ENCODE measurements around the gene ANKRA2. TPM values are rescaled to one million over a fixed set of nuclear protein-coding genes. Genes with fewer than 3 reads are reported as not detected.

ANKRA2 gene
- total and polyA plus RNA-seq, 8 donors: 6.9 to 20.4 (median 10.3) TPM

- intact Hi-C loops (cut with DNase I): no loop called here
- Histone ChIP-seq H3K9me3 (no peaks in the 10 kb centered on the region), H3K27me3 (no peaks in the 10 kb centered on the region), H3K4me1 (no peaks in the 10 kb centered on the region), H3K27ac (no peak overlapping the region), H3K4me3 (no peak overlapping the region), H3K36me3 (no peaks in the 10 kb centered on the region)
- TF ChIP-seq CTCF (IDR thresholded peaks at IDR 0.05): peak in 2 of 4 donors; percentile 32 to 38
- DNase-seq (peak in 1 of 6 donors; percentile 24), FAIRE-seq (no peak), ATAC-seq (peak in 3 of 4 donors; percentile 40 to 78 (median 75))
Observed at GRCh38 chr5:73596705-73597328, 31.4 kb upstream of the ANKRA2 start.

- no peak overlapping the region for H3K4me3 ChIP-seq
- 52 to 61% methylated on average over 1 of the region's 1 CpG for WGBS, 2 donors
- H3K36me3 ChIP-seq: no peaks in the 10 kb centered on the region
- H3K27ac ChIP-seq: no peak overlapping the region
- no peaks in the 10 kb centered on the region for H3K27me3 ChIP-seq
- DNase-seq (no peak), ATAC-seq (no peak), FAIRE-seq (no peak)
- intact Hi-C loops (cut with DNase I): loop anchor here in 1 of 3 donors (5.0 kb wide), 1 partner anchor 200 kb away; no protein-coding TSS in a partner anchor
- H3K4me1 ChIP-seq: no peaks in the 10 kb centered on the region
- H3K9me3 ChIP-seq: no peaks in the 10 kb centered on the region
- TF ChIP-seq CTCF (IDR thresholded peaks at IDR 0.05): no peak
Observed at GRCh38 chr5:73592551-73592950, 27.1 kb upstream of the ANKRA2 start.

GRCh38 chr5:73591698-73592501, 26.5 kb upstream of the ANKRA2 start:
- WGBS, 2 donors: 43 to 56% methylated on average over 4 of the region's 4 CpGs
- intact Hi-C loops (cut with DNase I): loop anchor here in 1 of 3 donors (5.0 kb wide), 1 partner anchor 200 kb away; no protein-coding TSS in a partner anchor
- FAIRE-seq: no peak

GRCh38 chr5:73591102-73591695, 25.8 kb upstream of the ANKRA2 start:
- intact Hi-C loops (cut with DNase I): loop anchor here in 1 of 3 donors (5.0 kb wide), 1 partner anchor 201 kb away; no protein-coding TSS in a partner anchor
- ATAC-seq (peak; percentile 80 to 98 (median 96)), FAIRE-seq (peak; percentile 57), DNase-seq (peak in 3 of 6 donors; percentile 43 to 70 (median 44))
- Histone ChIP-seq H3K27me3 (no peaks in the 10 kb centered on the region), H3K4me1 (no peaks in the 10 kb centered on the region), H3K36me3 (no peaks in the 10 kb centered on the region), H3K27ac (no peak overlapping the region), H3K9me3 (no peaks in the 10 kb centered on the region), H3K4me3 (no peak overlapping the region)
- 53 to 62% methylated on average over 4 of the region's 4 CpGs for WGBS, 2 donors
- TF ChIP-seq CTCF (IDR thresholded peaks at IDR 0.05): peak; percentile 51 to 87 (median 78)

More at GRCh38 chr5:73591698-73592501, 26.5 kb upstream of the ANKRA2 start:
- no peaks in the 10 kb centered on the region for H3K4me1 ChIP-seq
- ATAC-seq: peak in 3 of 4 donors; percentile 21 to 36 (median 22)
- no peak for DNase-seq
- H3K4me3 ChIP-seq: no peak overlapping the region
- H3K36me3 ChIP-seq: no peaks in the 10 kb centered on the region
- H3K27ac ChIP-seq: no peak overlapping the region
- no peaks in the 10 kb centered on the region for H3K27me3 ChIP-seq
- no peaks in the 10 kb centered on the region for H3K9me3 ChIP-seq
- TF ChIP-seq CTCF (IDR thresholded peaks at IDR 0.05): no peak

Measured in pancreas (tissue), 10 donors.